ENCODE results near the gene FUCA2. TPM values are rescaled to one million over a fixed set of nuclear protein-coding genes. Genes with fewer than 3 reads are reported as not detected.

FUCA2 gene
- total and polyA plus RNA-seq, 7 donors, result 14.9 to 51.4 (median 22.7) TPM

- no peaks in the 10 kb centered on the region for H3K4me1 ChIP-seq
- TF ChIP-seq POLR2A (IDR thresholded peaks at IDR 0.05) (no peak), EP300 (IDR thresholded peaks at IDR 0.05) (no peak), POLR2AphosphoS5 (IDR thresholded peaks at IDR 0.05) (no peak), CTCF (IDR thresholded peaks at IDR 0.05) (no peak)
- DNase-seq, result no peak
- no peaks in the 10 kb centered on the region for H3K9me3 ChIP-seq
- no peak overlapping the region for H3K27ac ChIP-seq
- H3K36me3 ChIP-seq, result no peaks in the 10 kb centered on the region
- intact Hi-C loops (cut with DNase I), result no loop called here
- WGBS, 2 donors, result 98% methylated on average over 3 of the region's 3 CpGs
- no peak overlapping the region for H3K4me3 ChIP-seq
- no peaks in the 10 kb centered on the region for H3K27me3 ChIP-seq
Observed at GRCh38 chr6:143546599-143546998, 35.1 kb upstream of the FUCA2 start.

- Histone ChIP-seq H3K27ac (no peak overlapping the region), H3K4me3 (no peak overlapping the region), H3K27me3 (no peaks in the 10 kb centered on the region), H3K9me3 (no peaks in the 10 kb centered on the region), H3K36me3 (no peaks in the 10 kb centered on the region), H3K4me1 (no peaks in the 10 kb centered on the region)
- no peak for DNase-seq
- TF ChIP-seq POLR2AphosphoS5 (IDR thresholded peaks at IDR 0.05) (no peak), POLR2A (IDR thresholded peaks at IDR 0.05) (no peak), EP300 (IDR thresholded peaks at IDR 0.05) (no peak)
- WGBS, 2 donors, result 15 to 30% methylated on average over 3 of the region's 3 CpGs
- intact Hi-C loops (cut with DNase I), result no loop called here
Observed at GRCh38 chr6:143545976-143546547, 34.5 kb upstream of the FUCA2 start.

- no peaks in the 10 kb centered on the region for H3K9me3 ChIP-seq
- no peak overlapping the region for H3K27ac ChIP-seq
- TF ChIP-seq EP300 (IDR thresholded peaks at IDR 0.05) (no peak), CTCF (IDR thresholded peaks at IDR 0.05) (no peak), POLR2A (IDR thresholded peaks at IDR 0.05) (no peak), POLR2AphosphoS5 (IDR thresholded peaks at IDR 0.05) (no peak)
- H3K4me3 ChIP-seq, result no peak overlapping the region
- H3K27me3 ChIP-seq, result no peaks in the 10 kb centered on the region
- H3K4me1 ChIP-seq, result no peaks in the 10 kb centered on the region
- no peaks in the 10 kb centered on the region for H3K36me3 ChIP-seq
- intact Hi-C loops (cut with DNase I), result no loop called here
- WGBS, 2 donors, result 70 to 74% methylated on average over 2 of the region's 2 CpGs
- DNase-seq, result no peak
Observed at GRCh38 chr6:143545165-143545564, 33.6 kb upstream of the FUCA2 start.

- Histone ChIP-seq H3K36me3 (no peaks in the 10 kb centered on the region), H3K4me3 (no peak overlapping the region), H3K4me1 (no peaks in the 10 kb centered on the region), H3K27ac (no peak overlapping the region), H3K9me3 (no peaks in the 10 kb centered on the region), H3K27me3 (no peaks in the 10 kb centered on the region)
- intact Hi-C loops (cut with DNase I), result no loop called here
- DNase-seq, result no peak
- 36 to 71% methylated on average over 4 of the region's 4 CpGs for WGBS, 2 donors
- no peak for TF ChIP-seq EP300 (IDR thresholded peaks at IDR 0.05)
- no peak for TF ChIP-seq POLR2A (IDR thresholded peaks at IDR 0.05)
- TF ChIP-seq POLR2AphosphoS5 (IDR thresholded peaks at IDR 0.05), result no peak
- TF ChIP-seq CTCF (IDR thresholded peaks at IDR 0.05), result no peak
Observed at GRCh38 chr6:143544011-143544696, 32.6 kb upstream of the FUCA2 start.

GRCh38 chr6:143543435-143543834, 31.9 kb upstream of the FUCA2 start:
- intact Hi-C loops (cut with DNase I), result no loop called here
- H3K4me1 ChIP-seq, result no peaks in the 10 kb centered on the region
- no peaks in the 10 kb centered on the region for H3K36me3 ChIP-seq
- TF ChIP-seq POLR2A (IDR thresholded peaks at IDR 0.05) (no peak), EP300 (IDR thresholded peaks at IDR 0.05) (no peak), CTCF (IDR thresholded peaks at IDR 0.05) (no peak), POLR2AphosphoS5 (IDR thresholded peaks at IDR 0.05) (no peak)
- H3K9me3 ChIP-seq, result no peaks in the 10 kb centered on the region
- no peak overlapping the region for H3K4me3 ChIP-seq
- H3K27me3 ChIP-seq, result no peaks in the 10 kb centered on the region
- WGBS, 2 donors, result 73% methylated on average over 1 of the region's 1 CpG
- no peak overlapping the region for H3K27ac ChIP-seq
- DNase-seq, result no peak
